GM18868 (cell line): ENCODE measurements around the gene CTNNBIP1.
"Not testable (repeated sequence)": the region's sequence is repeated elsewhere in the genome, so short reads cannot be mapped to it uniquely, and the experiment has no call there.

ENCODE experiments used
- ATAC-seq: cut with Tn5 transposase; IDR thresholded peaks from one replicate; pipeline ENCODE4 v1.9.1; 2021; ENCODE audit warnings: mild to moderate bottlenecking, moderate library complexity; ENCODE audit not compliant: unreplicated experiment

Gene CTNNBIP1

GRCh38 chr1:9910076-9910422 is at the start of gene CTNNBIP1:
Gene CTNNBIP1, minus strand, starts transcription at chr1:9910269. Its CDS starts 38,205 bp downstream, at chr1:9872064.
- peak; percentile 75 for ATAC-seq

- no peak for ATAC-seq
Observed at GRCh38 chr1:9957726-9958125, 47.7 kb upstream of the CTNNBIP1 start.

GRCh38 chr1:9946315-9946714 is 36.2 kb upstream of the CTNNBIP1 start:
- ATAC-seq: no peak

- ATAC-seq: peak; percentile 93
Observed at GRCh38 chr1:9942939-9943788, 33.1 kb upstream of the CTNNBIP1 start, which contains the start of the genes LZIC and NMNAT1. Gene LZIC, minus strand, starts transcription at chr1:9943391. Its CDS starts 6,772 bp downstream, at chr1:9936619. Gene NMNAT1, plus strand, starts transcription at chr1:9943475. Its CDS starts 28,599 bp downstream, at chr1:9972074.

GRCh38 chr1:9942399-9942938 is 32.4 kb upstream of the CTNNBIP1 start:
- no peak for ATAC-seq

- no peak for ATAC-seq
Observed at GRCh38 chr1:9929431-9930385, 19.6 kb upstream of the CTNNBIP1 start.

- ATAC-seq: no peak
Observed at GRCh38 chr1:9927259-9927658, 17.2 kb upstream of the CTNNBIP1 start.

GRCh38 chr1:9922342-9922741 is 12.3 kb upstream of the CTNNBIP1 start:
- ATAC-seq: no peak

GRCh38 chr1:9920606-9921005 is 10.5 kb upstream of the CTNNBIP1 start:
- no peak for ATAC-seq

GRCh38 chr1:9917901-9918300 is 7.8 kb upstream of the CTNNBIP1 start:
- no peak for ATAC-seq

- not testable (repeated sequence) for ATAC-seq
Observed at GRCh38 chr1:9917495-9917894, 7.4 kb upstream of the CTNNBIP1 start.

GRCh38 chr1:9916452-9916851 is 6.4 kb upstream of the CTNNBIP1 start:
- no peak for ATAC-seq

- ATAC-seq: no peak
Observed at GRCh38 chr1:9914610-9914937, 4.5 kb upstream of the CTNNBIP1 start.

GRCh38 chr1:9912264-9912936 is 2.3 kb upstream of the CTNNBIP1 start:
- ATAC-seq: no peak

GRCh38 chr1:9910423-9911178 is 532 bp upstream of the CTNNBIP1 start:
- ATAC-seq: peak; percentile 94

GRCh38 chr1:9909234-9910046 is 629 bp downstream of the CTNNBIP1 start:
- no peak for ATAC-seq

GRCh38 chr1:9908871-9909233 is 1.2 kb downstream of the CTNNBIP1 start:
- ATAC-seq: no peak

- ATAC-seq: no peak
Observed at GRCh38 chr1:9907441-9907840, 2.6 kb downstream of the CTNNBIP1 start.

- ATAC-seq: no peak
Observed at GRCh38 chr1:9906466-9906865, 3.6 kb downstream of the CTNNBIP1 start.
